Measurements from ENCODE around the gene CNP. TPM values are rescaled to one million over a fixed set of nuclear protein-coding genes. Genes with fewer than 3 reads are reported as not detected.

The CNP gene
- 144 and 156 TPM in 2 replicates for total RNA-seq (2022)
- percentile 85 among the genes with signal in this experiment for Bru-seq, nascent RNA
- percentile 96 among the genes with signal in this experiment for BruChase-seq, experiment 1, labeled RNA remaining after a 6-hour chase
- BruChase-seq, experiment 2, labeled RNA remaining after a 2-hour chase, result percentile 95 among the genes with signal in this experiment
- long read RNA-seq, full-length matches to known transcripts, result 154 of 206 reads
- long read RNA-seq, partial matches to known transcripts, result 14 of 206 reads
- long read RNA-seq, other reads (novel, unspliced or antisense), result 38 of 206 reads

- intact Hi-C loops (cut with micrococcal nuclease; ENCODE audit: unreplicated experiment), result loop anchor here (2.0 kb wide), 1 partner anchor 58 kb away; no protein-coding TSS in a partner anchor
- BruUV-seq (replicated peaks), result no TSS peak
- CTCF ChIA-PET, result interaction anchor here (0.5 to 1.9 kb wide), 19 partner anchors 9 to 1853 kb away, joined by 3 to 12 read pairs (median 5); partner anchors contain the start of genes ACLY, DHX58, DNAJC7 and KAT2A
- peaks cover 11% of the 10 kb centered on the region for H3K27me3 Mint-ChIP-seq (ENCODE audit: unreplicated experiment)
- no peaks in the 10 kb centered on the region for H3K9me3 Mint-ChIP-seq (ENCODE audit: low read depth, unreplicated experiment)
- H3K4me3 Mint-ChIP-seq (ENCODE audit: low read depth, unreplicated experiment), result peak within 1 kb of the TSS; percentile 58
- peak within 1 kb of the TSS; percentile 48 for H3K27ac Mint-ChIP-seq (ENCODE audit: unreplicated experiment)
- DNase-seq, result peak; percentile 98
- peaks cover 16% of the 10 kb centered on the region for H3K4me1 Mint-ChIP-seq (ENCODE audit: low read depth, unreplicated experiment)
- H3K36me3 Mint-ChIP-seq (ENCODE audit: insufficient read depth, unreplicated experiment), result peaks cover 66% of the 10 kb centered on the region
- no peak for TF ChIP-seq CTCF (IDR thresholded peaks at IDR 0.05; ENCODE audit: unreplicated experiment)
Measured at GRCh38 chr17:41966463-41967140, at the start of gene CNP. TSS of gene CNP (plus strand) at chr17:41966795. CDS start at chr17:41966885, 90 bp downstream.

GRCh38 chr17:41917192-41917591 is 49.4 kb upstream of the CNP start:
- CTCF ChIA-PET, result interaction anchor here (0.6 to 2.2 kb wide), 5 partner anchors 12 to 254 kb away, joined by 3 to 15 read pairs (median 4); partner anchors contain the start of genes JUP and ODAD4
- H3K4me3 Mint-ChIP-seq (ENCODE audit: low read depth, unreplicated experiment), result peak overlapping the region; percentile 96
- intact Hi-C loops (cut with micrococcal nuclease; ENCODE audit: unreplicated experiment), result no loop called here
- peaks cover 75% of the 10 kb centered on the region for H3K36me3 Mint-ChIP-seq (ENCODE audit: insufficient read depth, unreplicated experiment)
- H3K27ac Mint-ChIP-seq (ENCODE audit: unreplicated experiment), result peak overlapping the region; percentile 54
- no peaks in the 10 kb centered on the region for H3K9me3 Mint-ChIP-seq (ENCODE audit: low read depth, unreplicated experiment)
- peaks cover 56% of the 10 kb centered on the region for H3K4me1 Mint-ChIP-seq (ENCODE audit: low read depth, unreplicated experiment)
- BruUV-seq (replicated peaks), result no TSS peak
- TF ChIP-seq CTCF (IDR thresholded peaks at IDR 0.05; ENCODE audit: unreplicated experiment), result no peak
- no peaks in the 10 kb centered on the region for H3K27me3 Mint-ChIP-seq (ENCODE audit: unreplicated experiment)
- no peak for DNase-seq

GRCh38 chr17:41917679-41918313 is 48.8 kb upstream of the CNP start:
- intact Hi-C loops (cut with micrococcal nuclease; ENCODE audit: unreplicated experiment), result no loop called here
- Mint-ChIP-seq H3K27ac (ENCODE audit: unreplicated experiment) (peak overlapping the region; percentile 81), H3K27me3 (ENCODE audit: unreplicated experiment) (no peaks in the 10 kb centered on the region), H3K9me3 (ENCODE audit: low read depth, unreplicated experiment) (no peaks in the 10 kb centered on the region), H3K36me3 (ENCODE audit: insufficient read depth, unreplicated experiment) (peaks cover 69% of the 10 kb centered on the region), H3K4me1 (ENCODE audit: low read depth, unreplicated experiment) (peaks cover 53% of the 10 kb centered on the region), H3K4me3 (ENCODE audit: low read depth, unreplicated experiment) (peak overlapping the region; percentile 96)
- CTCF ChIA-PET, result interaction anchor here (0.6 to 2.5 kb wide), 7 partner anchors 9 to 131 kb away, joined by 3 to 15 read pairs (median 4); partner anchors contain the start of genes JUP, NKIRAS2 and ODAD4
- no peak for TF ChIP-seq CTCF (IDR thresholded peaks at IDR 0.05; ENCODE audit: unreplicated experiment)
- BruUV-seq (replicated peaks), result no TSS peak
- peak; percentile 62 for DNase-seq

Data from Calu3 (cell line).